Transverse colon (tissue), 4 donors: ENCODE measurements around the gene KRT4.

Experiments
- CTCF ChIP-seq, 5 experiments: fragments of 200-600 bp in 3 of 5; fragments of 450-650 bp in 2 of 5; sonication (generic) in 3 of 5; IDR thresholded peaks; 1 replicate in 2 of 5; 2 replicates in 3 of 5; pipeline ENCODE4 v1.5.1; 2016 to 2017; ENCODE audit warnings: antibody characterized with exemption in 5 of 5, inconsistent platforms in 3 of 5, mild to moderate bottlenecking in 2 of 5, moderate library complexity in 1 of 5
- EP300 ChIP-seq: sonication (generic); formaldehyde crosslinking; IDR thresholded peaks from one replicate; pipeline ENCODE4 v1.6.1; 2017; ENCODE audit warnings: antibody characterized with exemption, low read depth
- POLR2A ChIP-seq: fragments of 450-650 bp; IDR thresholded peaks from one replicate; pipeline ENCODE4 v1.6.1; 2016; ENCODE audit warnings: antibody characterized with exemption, mild to moderate bottlenecking, moderate library complexity
- POLR2AphosphoS5 ChIP-seq, 3 donors: sonication (generic); formaldehyde crosslinking; IDR thresholded peaks; one replicate each; pipeline ENCODE4 v1.6.1; 2016; ENCODE audit warnings: antibody characterized with exemption in 3 of 3

GRCh38 chr12:52759218-52759617, 54.7 kb downstream of the KRT4 start:
- TF ChIP-seq CTCF (IDR thresholded peaks at IDR 0.05) (no peak), POLR2A (no peak), POLR2AphosphoS5 (IDR thresholded peaks at IDR 0.05) (no peak), EP300 (no peak)
